Spleen (tissue), 11 donors: ENCODE measurements around the gene PHPT1. TPM values are rescaled to one million over a fixed set of nuclear protein-coding genes. Genes with fewer than 3 reads are reported as not detected.

Experiments
- DNase-seq: peaks from one replicate; pipeline ENCODE4 v3.0.0-alpha.2; 2020
- H3K27ac ChIP-seq, 8 donors: fragments of 200-600 bp; sonication (generic) in 7 of 8; 1 replicate in 4 of 8; 2 replicates in 4 of 8; pipeline versions ENCODE4 v1.5.0 to v1.8.0; 2016 to 2021; ENCODE audit warnings: inconsistent platforms in 4 of 8, mild to moderate bottlenecking in 4 of 8, moderate library complexity in 1 of 8
- H3K27me3 ChIP-seq, 7 donors: fragments of 200-600 bp; sonication (generic) in 6 of 7; replicated peaks in 1 of 7; 1 replicate in 4 of 7; 2 replicates in 3 of 7; pipeline versions ENCODE4 v1.5.0 to v1.8.0; 2016 to 2021; ENCODE audit warnings: inconsistent platforms in 3 of 7, mild to moderate bottlenecking in 1 of 7
- H3K36me3 ChIP-seq, 6 donors: fragments of 200-600 bp; sonication (generic) in 5 of 6; 1 replicate in 4 of 6; 2 replicates in 2 of 6; pipeline versions ENCODE4 v1.5.0 to v1.8.0; 2016 to 2021; ENCODE audit warnings: inconsistent platforms in 2 of 6
- H3K4me1 ChIP-seq, 6 donors: fragments of 200-600 bp; sonication (generic) in 5 of 6; 1 replicate in 3 of 6; 2 replicates in 3 of 6; pipeline versions ENCODE4 v1.5.0 to v1.8.0; 2016 to 2021; ENCODE audit warnings: inconsistent platforms in 3 of 6
- H3K4me3 ChIP-seq, 8 donors: fragments of 200-600 bp; sonication (generic) in 7 of 8; 1 replicate in 4 of 8; 2 replicates in 4 of 8; pipeline versions ENCODE4 v1.5.0 to v1.8.0; 2016 to 2021; ENCODE audit warnings: inconsistent platforms in 4 of 8, mild to moderate bottlenecking in 4 of 8, moderate library complexity in 2 of 8
- H3K9me3 ChIP-seq, 8 donors: fragments of 200-600 bp; sonication (generic) in 7 of 8; 1 replicate in 4 of 8; 2 replicates in 4 of 8; pipeline versions ENCODE4 v1.5.0 to v1.8.0; 2016 to 2021; ENCODE audit warnings: inconsistent platforms in 4 of 8
- POLR2A ChIP-seq, 3 donors: fragments of 450-650 bp; IDR thresholded peaks; one replicate each; pipeline ENCODE4 v1.5.1; 2017; ENCODE audit warnings: antibody characterized with exemption in 3 of 3, mild to moderate bottlenecking in 1 of 3
- POLR2AphosphoS5 ChIP-seq, 3 donors: sonication (generic); formaldehyde crosslinking; IDR thresholded peaks; one replicate each; pipeline ENCODE4 v1.5.1; 2017; ENCODE audit warnings: antibody characterized with exemption in 3 of 3
- WGBS, 5 donors: extraction: QIAGEN DNeasy Blood & Tissue Kit in 3 of 5; methylation state at CpG; one replicate each; pipeline versions ENCODE4 v1.1.5 to v1.1.7; 2013 to 2018; 5-methylcytosine and 5-hydroxymethylcytosine counted together
- intact Hi-C: fragments of 100-400 bp; cut with DNase I; formaldehyde crosslinking; loops from one replicate; pipeline ENCODE4 v1.15.0; 2023; ENCODE audit warnings: low total_unique reads
- polyA plus RNA-seq, 3 donors: library from polyadenylated mRNA; stranded (reverse); fragments of 200-250 nt; gene quantifications; one replicate each; pipeline ENCODE4 v1.2.1, GENCODE V29; 2013
- total RNA-seq, 7 donors: library from RNA; depleted of rRNA in 3 of 7; stranded (reverse); fragments of >200 nt in 3 of 7; fragmentation: NEBNext Ultra II Directional in 4 of 7; extraction: Animal tissue kit (Norgen Biotek cat#: 25700) in 4 of 7; gene quantifications; one replicate each; pipeline versions ENCODE4 v1.1.0 to v1.2.1, GENCODE V29; 2016 to 2021
- TF ChIP-seq, protein P1 (sequence below), 11 experiments: fragments of 200-600 bp in 7 of 11; fragments of 450-650 bp in 4 of 11; sonication (generic) in 4 of 11; IDR thresholded peaks in 8 of 11; conservative IDR thresholded peaks in 3 of 11; 1 replicate in 7 of 11; 2 replicates in 4 of 11; pipeline versions ENCODE4 v1.4.0 to v1.8.0; 2016 to 2021; ENCODE audit warnings: antibody characterized with exemption in 11 of 11, inconsistent platforms in 4 of 11, mild to moderate bottlenecking in 1 of 11
- donor health status: healthy with polysubstance abuse.
- donor health status: DM: no; HTN: no; CAD: no; lungs with moderate emphysema.
- donor health status: DM: no; HTN: no; CAD: no.
- donor health status: Bipolar disorder and iron deficiency.
- donor health status: healthy.
- donor health status: DM: no; HTN: no; CAD: no.
- donor health status: DM: yes; HTN: yes; CAD: no.

PHPT1 gene
- total and polyA plus RNA-seq, 10 donors = 32.3 to 117 (median 65.8) TPM

DNA sequence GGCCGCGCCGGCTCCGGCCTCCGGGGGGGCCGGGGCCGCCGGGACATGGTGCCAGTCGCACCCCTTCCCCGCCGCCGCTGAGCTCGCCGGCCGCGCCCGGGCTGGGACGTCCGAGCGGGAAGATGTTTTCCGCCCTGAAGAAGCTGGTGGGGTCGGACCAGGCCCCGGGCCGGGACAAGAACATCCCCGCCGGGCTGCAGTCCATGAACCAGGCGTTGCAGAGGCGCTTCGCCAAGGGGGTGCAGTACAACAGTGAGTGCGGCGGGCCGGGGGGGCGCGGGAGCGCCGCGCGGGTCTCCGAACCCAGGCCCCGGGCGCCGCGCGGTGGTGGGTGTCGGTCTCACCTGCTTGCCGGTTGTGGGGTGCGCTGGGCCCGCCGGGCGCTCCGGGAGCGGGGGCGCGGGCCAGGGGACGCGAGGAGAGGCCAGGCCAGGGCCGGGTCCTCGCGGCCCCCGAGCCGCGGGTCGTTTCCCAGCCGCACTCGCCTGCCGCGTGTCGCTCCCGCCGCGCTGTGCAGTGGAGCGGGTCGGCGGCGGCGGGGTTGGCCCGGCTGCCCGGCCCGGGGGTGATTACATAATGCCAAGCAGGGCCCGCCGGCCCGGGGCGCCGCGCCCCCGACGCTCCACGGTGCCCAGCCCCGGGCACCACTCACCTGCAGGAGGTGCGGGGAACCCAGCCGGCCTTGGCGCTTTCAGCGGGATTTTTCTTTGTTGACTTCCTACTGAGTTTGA lies 41.0 kb upstream of the PHPT1 start:
- Histone ChIP-seq H3K4me3 (peak overlapping the region; percentile 88 to 100 (median 98)), H3K4me1 (peaks cover 33 to 73% (median 47%) of the 10 kb centered on the region in 6 donors), H3K27ac (peak overlapping the region; percentile 38 to 95 (median 93)), H3K9me3 (no peaks in the 10 kb centered on the region), H3K36me3 (peaks cover 0 to 63% (median 2%) of the 10 kb centered on the region in 6 donors), H3K27me3 (no peaks in the 10 kb centered on the region)
- intact Hi-C loops = no loop called here
- 0 to 2% (median 0%) methylated on average over 29 to 93 of the region's 93 CpGs for WGBS, 5 donors
- DNase-seq = peak; percentile 88
- TF ChIP-seq POLR2A (IDR thresholded peaks at IDR 0.05) (no peak), POLR2AphosphoS5 (IDR thresholded peaks at IDR 0.05) (no peak)
- TF ChIP-seq, protein P1, sequence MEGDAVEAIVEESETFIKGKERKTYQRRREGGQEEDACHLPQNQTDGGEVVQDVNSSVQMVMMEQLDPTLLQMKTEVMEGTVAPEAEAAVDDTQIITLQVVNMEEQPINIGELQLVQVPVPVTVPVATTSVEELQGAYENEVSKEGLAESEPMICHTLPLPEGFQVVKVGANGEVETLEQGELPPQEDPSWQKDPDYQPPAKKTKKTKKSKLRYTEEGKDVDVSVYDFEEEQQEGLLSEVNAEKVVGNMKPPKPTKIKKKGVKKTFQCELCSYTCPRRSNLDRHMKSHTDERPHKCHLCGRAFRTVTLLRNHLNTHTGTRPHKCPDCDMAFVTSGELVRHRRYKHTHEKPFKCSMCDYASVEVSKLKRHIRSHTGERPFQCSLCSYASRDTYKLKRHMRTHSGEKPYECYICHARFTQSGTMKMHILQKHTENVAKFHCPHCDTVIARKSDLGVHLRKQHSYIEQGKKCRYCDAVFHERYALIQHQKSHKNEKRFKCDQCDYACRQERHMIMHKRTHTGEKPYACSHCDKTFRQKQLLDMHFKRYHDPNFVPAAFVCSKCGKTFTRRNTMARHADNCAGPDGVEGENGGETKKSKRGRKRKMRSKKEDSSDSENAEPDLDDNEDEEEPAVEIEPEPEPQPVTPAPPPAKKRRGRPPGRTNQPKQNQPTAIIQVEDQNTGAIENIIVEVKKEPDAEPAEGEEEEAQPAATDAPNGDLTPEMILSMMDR (IDR thresholded peaks at IDR 0.05 in 8 of 11, conservative IDR thresholded peaks at IDR 0.05 in 3 of 11) = no peak

DNA sequence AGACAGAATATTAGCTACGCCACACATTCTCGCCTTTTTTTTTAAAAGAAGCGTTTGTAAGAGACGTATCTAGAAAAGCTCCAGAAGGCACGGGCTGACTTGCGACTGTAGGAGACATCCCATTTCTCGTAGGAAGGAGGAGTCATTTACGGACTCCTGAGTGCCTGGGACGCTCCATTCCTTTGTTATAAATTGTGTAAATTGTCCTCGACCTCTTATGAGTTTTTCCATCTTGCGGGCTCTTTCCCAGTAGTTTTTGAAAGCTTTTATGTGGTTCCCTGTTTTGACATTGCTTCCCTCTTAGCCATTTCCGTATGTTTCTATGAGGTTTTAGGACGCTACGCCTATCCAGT lies 40.4 kb upstream of the PHPT1 start:
- TF ChIP-seq, protein P1 (IDR thresholded peaks at IDR 0.05 in 8 of 11, conservative IDR thresholded peaks at IDR 0.05 in 3 of 11) = no peak
- H3K27me3 ChIP-seq = no peaks in the 10 kb centered on the region
- peak overlapping the region in 6 of 8 donors; percentile 93 to 95 (median 94) for H3K27ac ChIP-seq
- intact Hi-C loops = no loop called here
- H3K4me3 ChIP-seq = peak overlapping the region; percentile 88 to 100 (median 98)
- no peaks in the 10 kb centered on the region for H3K9me3 ChIP-seq
- WGBS, 5 donors = 4 to 7% (median 5%) methylated on average over 14 of the region's 14 CpGs
- peaks cover 0 to 67% (median 2%) of the 10 kb centered on the region in 6 donors for H3K36me3 ChIP-seq
- peaks cover 33 to 75% (median 48%) of the 10 kb centered on the region in 6 donors for H3K4me1 ChIP-seq
- no peak for DNase-seq

DNA sequence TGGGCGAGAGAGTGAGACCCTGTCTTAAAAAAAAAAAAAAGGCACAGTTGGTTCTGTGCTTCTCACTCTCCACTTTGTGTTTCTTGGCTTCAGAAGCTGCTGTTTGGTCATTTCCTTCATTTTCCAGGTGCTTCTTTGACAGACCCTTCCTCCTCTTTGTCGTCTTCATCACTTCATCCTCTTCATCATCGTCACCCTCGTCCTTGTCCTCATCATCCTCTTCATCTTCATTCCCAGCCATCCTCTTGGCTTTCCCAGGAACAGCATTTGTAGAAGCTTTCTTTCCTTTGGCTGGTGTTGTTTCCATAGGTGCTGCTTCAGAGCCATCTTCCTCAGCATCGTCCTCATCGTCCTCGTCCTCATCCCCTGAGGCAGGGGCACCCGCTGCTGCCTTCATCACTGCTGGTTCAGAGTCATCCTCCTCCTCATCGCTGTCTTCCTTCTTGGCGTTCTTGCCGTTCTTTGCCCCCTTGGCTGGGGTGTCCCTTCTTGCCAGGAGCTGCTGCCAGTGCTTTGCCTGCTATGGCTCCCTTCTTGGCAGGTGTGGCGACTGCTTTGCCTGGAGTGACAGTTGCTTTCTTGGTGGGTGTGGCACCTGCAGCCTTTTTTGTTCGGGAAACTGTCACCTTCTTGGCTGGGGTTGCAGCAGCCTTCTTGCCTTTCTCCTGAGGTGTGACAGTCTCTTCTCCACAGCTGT lies 34.3 kb upstream of the PHPT1 start:
- TF ChIP-seq POLR2AphosphoS5 (IDR thresholded peaks at IDR 0.05) (no peak), POLR2A (IDR thresholded peaks at IDR 0.05) (no peak)
- TF ChIP-seq, protein P1 (IDR thresholded peaks at IDR 0.05 in 8 of 11, conservative IDR thresholded peaks at IDR 0.05 in 3 of 11) = no peak
- intact Hi-C loops = no loop called here
- Histone ChIP-seq H3K9me3 (no peaks in the 10 kb centered on the region), H3K36me3 (peaks cover 0 to 73% (median 2%) of the 10 kb centered on the region in 6 donors), H3K27me3 (no peaks in the 10 kb centered on the region), H3K4me3 (no peak overlapping the region), H3K27ac (no peak overlapping the region), H3K4me1 (peaks cover 8 to 58% (median 24%) of the 10 kb centered on the region in 6 donors)
- 92 to 95% (median 92%) methylated on average over 13 of the region's 13 CpGs for WGBS, 5 donors
- no peak for DNase-seq

DNA sequence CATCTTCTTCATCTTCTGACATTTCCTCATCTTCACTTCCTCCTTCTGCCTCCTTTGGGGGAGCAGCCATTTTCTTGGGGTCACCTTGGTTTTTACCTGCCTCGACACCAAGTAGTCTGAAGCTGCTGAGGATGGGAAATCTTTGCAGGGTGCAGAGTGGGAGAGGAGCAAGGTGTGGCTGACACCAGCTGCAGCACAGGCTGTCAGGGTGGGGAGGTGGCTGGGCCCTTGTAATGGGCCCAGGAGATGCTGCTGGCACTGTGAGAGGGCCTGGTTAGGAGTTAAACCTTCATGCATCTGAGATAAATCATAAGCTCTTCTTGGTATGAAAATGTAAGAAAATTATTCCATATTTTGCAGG lies 33.8 kb upstream of the PHPT1 start:
- no peak overlapping the region for H3K27ac ChIP-seq
- no peak overlapping the region for H3K4me3 ChIP-seq
- TF ChIP-seq POLR2A (IDR thresholded peaks at IDR 0.05) = no peak
- TF ChIP-seq POLR2AphosphoS5 (IDR thresholded peaks at IDR 0.05) = no peak
- TF ChIP-seq, protein P1 (IDR thresholded peaks at IDR 0.05 in 8 of 11, conservative IDR thresholded peaks at IDR 0.05 in 3 of 11) = no peak
- peaks cover 2 to 57% (median 20%) of the 10 kb centered on the region in 6 donors for H3K4me1 ChIP-seq
- H3K36me3 ChIP-seq = peaks cover 0 to 68% (median 2%) of the 10 kb centered on the region in 6 donors
- intact Hi-C loops = no loop called here
- 0 to 56% (median 0%) methylated on average over 1 of the region's 1 CpG for WGBS, 5 donors
- H3K9me3 ChIP-seq = no peaks in the 10 kb centered on the region
- DNase-seq = no peak
- no peaks in the 10 kb centered on the region for H3K27me3 ChIP-seq
